NCI-H2227 (cell line): ENCODE measurements around the gene INF2.

Experiments used
- DNase-seq: peaks from one replicate; lab custom pipeline; 2025; ENCODE audit not compliant: unreplicated experiment; lab: John Stamatoyannopoulos, UW

The INF2 gene

GRCh38 chr14:104687601-104688504, 1.6 kb upstream of the INF2 start:
- DNase-seq, result no peak

DNA sequence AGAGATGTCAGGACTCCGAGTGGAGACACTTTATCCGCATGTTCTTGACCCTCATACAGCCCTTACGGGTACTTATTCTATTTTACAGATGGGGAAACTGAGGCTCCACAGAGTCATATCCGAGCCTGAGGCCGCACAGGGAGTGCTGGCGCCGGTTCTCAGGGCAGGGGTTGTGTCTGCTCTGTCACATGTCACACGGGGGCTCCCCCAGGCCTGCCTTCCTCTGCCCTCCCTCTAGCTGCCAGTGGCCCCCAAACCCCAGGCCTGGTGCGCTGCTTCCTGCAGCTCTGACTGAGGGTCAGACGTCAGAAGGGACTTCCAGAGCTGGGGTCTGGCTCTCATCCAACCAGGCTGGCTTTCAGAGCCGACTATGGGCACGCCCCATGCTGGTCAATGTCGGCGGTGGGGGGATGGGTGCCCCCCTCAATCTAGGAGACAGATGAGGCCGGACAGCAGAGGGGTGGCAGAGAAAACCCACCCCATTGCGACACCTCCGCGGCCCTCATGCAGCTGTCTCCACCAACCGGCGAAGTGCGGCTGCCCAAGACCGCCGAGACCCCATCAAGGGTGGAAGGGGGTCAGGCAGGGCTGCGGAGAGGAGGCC, 811 bp upstream of the INF2 start:
- DNase-seq, result no peak

- no peak for DNase-seq
Observed at GRCh38 chr14:104689881-104690711, 678 bp downstream of the INF2 start.

GRCh38 chr14:104690861-104691455, 1.5 kb downstream of the INF2 start:
- no peak for DNase-seq

DNA sequence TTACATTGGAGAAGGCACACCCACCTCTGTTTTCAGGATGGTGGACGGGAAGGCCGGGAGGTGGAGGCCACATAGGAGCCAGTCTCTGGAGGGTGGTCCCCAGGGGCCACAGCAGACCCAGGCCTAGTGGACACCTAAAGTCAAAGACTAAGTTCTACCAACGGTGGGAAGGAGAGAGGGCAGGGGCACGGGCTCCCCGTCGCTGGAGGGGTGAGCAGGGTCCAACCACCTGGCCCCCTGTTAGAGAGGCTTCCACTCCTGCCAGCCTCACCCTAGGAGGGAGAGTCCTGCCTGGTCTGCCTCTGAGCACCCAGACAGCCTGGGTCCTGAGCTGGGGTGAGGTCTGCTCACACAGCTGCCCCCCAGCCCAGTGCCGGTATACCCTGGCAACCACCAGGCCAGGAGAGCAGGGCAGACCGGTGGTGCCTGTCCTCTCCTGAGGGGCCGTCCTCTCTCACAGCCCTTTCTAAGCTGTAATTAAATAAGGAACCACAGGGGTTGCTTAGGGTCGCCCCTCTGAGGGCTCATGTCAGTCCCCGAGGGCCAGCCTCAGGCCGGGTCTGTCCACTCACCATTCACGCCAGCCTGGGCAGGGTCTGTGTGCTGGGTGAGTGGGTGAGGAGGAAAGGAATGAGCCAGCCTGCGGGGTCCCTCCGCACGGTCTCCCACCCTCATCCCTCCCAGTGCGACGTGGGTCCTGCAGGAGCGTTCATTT, 2.3 kb downstream of the INF2 start:
- DNase-seq, result no peak

- DNase-seq, result no peak
Observed at GRCh38 chr14:104692261-104692938, 3.0 kb downstream of the INF2 start.

- DNase-seq, result no peak
Observed at GRCh38 chr14:104692939-104693315, 3.5 kb downstream of the INF2 start.

- DNase-seq, result no peak
Observed at GRCh38 chr14:104693482-104694431, 4.3 kb downstream of the INF2 start.

GRCh38 chr14:104694475-104694950, 5.1 kb downstream of the INF2 start:
- peak; percentile 28 for DNase-seq

GRCh38 chr14:104694991-104695659, 5.7 kb downstream of the INF2 start:
- DNase-seq, result no peak

DNA sequence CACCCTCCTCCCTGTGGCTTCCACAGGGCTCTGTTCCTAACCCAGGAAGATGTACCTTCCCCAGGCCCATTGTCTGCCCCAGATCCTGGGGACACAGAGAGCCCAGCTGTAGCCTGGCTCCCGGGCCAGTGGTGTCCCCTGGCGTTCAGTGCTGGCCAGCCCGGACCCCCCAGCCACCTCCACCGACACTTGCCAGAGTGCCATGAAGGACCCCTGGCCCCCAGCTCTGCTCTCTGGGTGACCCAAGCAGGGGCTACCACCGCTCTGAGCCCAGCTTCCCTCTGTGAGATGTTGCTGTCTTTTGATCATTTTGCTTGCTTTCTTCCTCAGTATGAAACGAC, 6.2 kb downstream of the INF2 start:
- no peak for DNase-seq

- DNase-seq, result no peak
Observed at GRCh38 chr14:104696671-104697316, 7.4 kb downstream of the INF2 start.

DNA sequence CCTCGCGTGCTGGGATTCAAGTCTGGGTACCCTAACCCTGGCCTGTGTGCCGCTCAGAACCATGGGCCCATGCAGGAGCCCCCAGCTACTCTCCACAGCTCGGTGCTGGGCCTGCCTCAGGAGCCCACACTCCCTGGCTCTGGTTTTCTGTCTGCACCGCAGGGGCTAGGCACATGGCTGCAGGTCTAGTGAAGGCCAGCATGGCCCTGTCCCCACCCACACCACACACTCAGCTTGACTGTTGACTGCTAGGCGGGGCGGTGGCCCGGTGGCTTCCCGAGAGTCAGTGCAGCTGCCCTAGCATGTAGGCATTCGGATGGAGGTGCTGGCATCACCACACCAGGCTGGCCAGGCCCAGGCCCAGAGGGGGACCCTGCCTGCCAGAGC, 7.9 kb downstream of the INF2 start:
- no peak for DNase-seq

- peak; percentile 29 for DNase-seq
Observed at GRCh38 chr14:104697892-104698583, 8.6 kb downstream of the INF2 start.

DNA sequence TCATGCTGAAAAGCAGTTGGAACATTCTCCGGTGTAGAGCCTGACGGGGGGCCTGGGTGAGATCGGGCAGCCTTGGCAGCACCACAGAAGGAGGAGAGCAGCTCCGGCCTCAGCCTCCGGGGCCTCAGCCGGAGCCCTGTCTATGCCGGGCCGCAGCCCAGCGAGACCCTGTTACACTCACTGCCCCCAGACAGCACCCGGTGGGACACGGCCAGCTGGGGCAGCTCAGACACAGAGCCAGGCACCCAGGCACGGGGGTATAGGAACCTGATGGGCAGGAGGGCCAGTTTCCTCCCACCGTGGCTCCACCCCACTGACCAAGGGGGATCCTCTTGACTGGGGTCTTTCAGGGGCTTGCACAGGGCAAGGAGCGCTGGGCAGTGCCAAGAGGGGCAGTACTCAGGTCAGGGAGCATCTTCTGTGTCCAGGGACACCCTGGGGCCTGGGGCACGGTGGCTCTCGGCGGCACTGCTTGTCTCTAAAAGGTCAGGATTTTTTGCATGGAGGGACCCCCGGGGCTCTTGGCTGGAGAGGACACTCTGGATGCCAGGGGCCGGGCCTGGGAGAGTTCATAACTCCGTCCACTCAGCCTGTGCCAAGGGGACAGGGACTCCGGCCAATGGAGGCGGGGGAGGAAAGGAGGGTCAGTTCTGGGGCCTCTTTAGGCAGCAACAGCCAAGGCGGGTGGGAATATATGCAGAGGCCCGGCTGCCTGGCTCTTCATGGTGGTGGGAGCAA, 9.4 kb downstream of the INF2 start:
- no peak for DNase-seq

DNA sequence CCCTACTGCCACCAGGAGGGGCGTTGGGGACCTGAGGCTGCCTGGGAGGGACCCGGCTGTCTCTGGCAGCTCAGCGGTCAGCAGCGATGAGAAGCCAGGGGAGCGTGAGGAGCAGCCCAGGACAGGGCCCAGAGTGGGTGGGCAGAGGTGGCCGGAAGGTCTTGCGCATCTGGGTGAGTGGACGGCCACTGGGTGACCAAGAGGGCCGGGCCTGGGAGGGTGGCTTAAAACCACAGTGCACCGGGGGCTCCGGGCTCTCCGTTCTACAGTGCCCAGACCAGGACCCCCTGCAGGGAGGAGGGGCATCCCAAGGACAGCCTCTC, 10.0 kb downstream of the INF2 start:
- DNase-seq, result no peak

GRCh38 chr14:104700225-104700651, 10.8 kb downstream of the INF2 start:
- no peak for DNase-seq
